ENCODE data around the gene AQR.
"Not testable (repeated sequence)": the region's sequence is repeated elsewhere in the genome, so short reads cannot be mapped to it uniquely, and the experiment has no call there.

AQR gene

GRCh38 chr15:34810443-34811129, 159.0 kb downstream of the AQR start:
- no peak for DNase-seq

DNA sequence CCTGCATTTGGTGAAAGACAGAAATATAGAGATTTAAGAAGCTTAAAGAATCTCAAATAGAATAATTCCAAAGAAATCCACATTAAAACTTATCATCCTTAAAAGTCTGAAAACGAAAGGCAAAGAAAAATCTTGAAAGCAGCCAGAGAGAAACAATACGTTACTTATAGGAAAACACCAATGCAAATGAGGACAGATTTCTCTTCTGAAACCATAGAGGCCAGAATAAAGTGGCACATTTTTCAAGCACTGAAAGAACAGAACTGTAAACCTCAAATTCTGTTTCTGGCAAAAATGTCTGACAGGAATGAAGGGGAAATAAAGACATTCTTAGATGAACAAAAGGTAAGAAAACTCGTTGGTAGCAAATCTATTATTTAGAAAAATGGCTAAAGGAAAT, 160.4 kb downstream of the AQR start:
- DNase-seq = no peak

DNA sequence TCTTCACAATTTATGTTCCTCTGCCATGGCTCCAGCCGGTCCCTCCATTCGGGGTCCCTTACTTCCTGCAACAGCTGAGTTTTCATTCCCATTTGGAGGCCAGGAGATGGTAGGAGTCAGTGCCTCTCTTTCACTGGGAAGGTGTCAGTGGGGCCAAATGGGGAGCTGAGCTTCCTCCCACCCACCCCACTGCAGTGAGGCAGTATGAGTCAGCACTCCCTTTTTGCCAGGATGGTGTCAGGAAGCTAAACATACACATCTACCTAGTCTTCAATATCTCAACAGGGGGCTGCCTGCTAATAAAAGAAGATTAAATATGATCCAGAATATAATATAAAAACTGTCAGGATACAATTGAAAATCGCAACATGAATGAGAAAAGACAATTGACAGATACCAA, 161.5 kb downstream of the AQR start:
- no peak for DNase-seq

GRCh38 chr15:34807241-34807640, 162.3 kb downstream of the AQR start:
- DNase-seq = not testable (repeated sequence)

- no peak for DNase-seq
These were observed 164.8 kb downstream of the AQR start for GRCh38 chr15:34804776-34805175.

- no peak for DNase-seq
These were observed 165.4 kb downstream of the AQR start for GRCh38 chr15:34804113-34804512.

- DNase-seq = no peak
These were observed 166.5 kb downstream of the AQR start for GRCh38 chr15:34802803-34803750.

- DNase-seq = no peak
These were observed 167.2 kb downstream of the AQR start for GRCh38 chr15:34802371-34802770.

Measured in DMS79 treated with DMSO at 0.1 percent for 48 hours (cell line).